ENCODE measurements around the gene ARID4A. TPM values are rescaled to one million over a fixed set of nuclear protein-coding genes. Genes with fewer than 3 reads are reported as not detected.

The ARID4A gene
- total RNA-seq, 4 donors from 2014 or later = 15.9 to 22.0 (median 17.7) TPM

Small RNA genes within 50 kb of the gene (small RNA-seq; reads per million reads assigned to genes)
- gene RNU6-341P = 0 reads per million in 3 donors

Other genes with a start within 250 kb of the ARID4A start
- 1 to 10 TPM; 5.0 to 8.0 (median 5.8) TPM for gene ARMH4, start 146.3 kb upstream of the ARID4A start, total RNA-seq
- 10 to 100 TPM; 47.9 to 75.7 (median 60.5) TPM for gene ACTR10, start 98.4 kb upstream of the ARID4A start, total RNA-seq
- gene PSMA3, start 53.7 kb upstream of the ARID4A start, total RNA-seq = 10 to 100 TPM; 69.8 to 98.0 (median 84.8) TPM
- gene TOMM20L, start 97.4 kb downstream of the ARID4A start, total RNA-seq = not detected
- 10 to 100 TPM; 47.9 to 67.7 (median 52.8) TPM for gene TIMM9, start 129.0 kb downstream of the ARID4A start, total RNA-seq
- gene KIAA0586, start 129.2 kb downstream of the ARID4A start, total RNA-seq = 10 to 100 TPM; 10.8 to 17.1 (median 13.9) TPM